Amniotic epithelial cell (primary cell): ENCODE measurements around the gene MYL12B.
"Not testable (repeated sequence)": the region's sequence is repeated elsewhere in the genome, so short reads cannot be mapped to it uniquely, and the experiment has no call there.

Experiments used
- DNase-seq: peaks from one replicate; pipeline ENCODE4 v3.0.0-alpha.2; 2010; ENCODE audit warnings: low read depth

The MYL12B gene

DNA sequence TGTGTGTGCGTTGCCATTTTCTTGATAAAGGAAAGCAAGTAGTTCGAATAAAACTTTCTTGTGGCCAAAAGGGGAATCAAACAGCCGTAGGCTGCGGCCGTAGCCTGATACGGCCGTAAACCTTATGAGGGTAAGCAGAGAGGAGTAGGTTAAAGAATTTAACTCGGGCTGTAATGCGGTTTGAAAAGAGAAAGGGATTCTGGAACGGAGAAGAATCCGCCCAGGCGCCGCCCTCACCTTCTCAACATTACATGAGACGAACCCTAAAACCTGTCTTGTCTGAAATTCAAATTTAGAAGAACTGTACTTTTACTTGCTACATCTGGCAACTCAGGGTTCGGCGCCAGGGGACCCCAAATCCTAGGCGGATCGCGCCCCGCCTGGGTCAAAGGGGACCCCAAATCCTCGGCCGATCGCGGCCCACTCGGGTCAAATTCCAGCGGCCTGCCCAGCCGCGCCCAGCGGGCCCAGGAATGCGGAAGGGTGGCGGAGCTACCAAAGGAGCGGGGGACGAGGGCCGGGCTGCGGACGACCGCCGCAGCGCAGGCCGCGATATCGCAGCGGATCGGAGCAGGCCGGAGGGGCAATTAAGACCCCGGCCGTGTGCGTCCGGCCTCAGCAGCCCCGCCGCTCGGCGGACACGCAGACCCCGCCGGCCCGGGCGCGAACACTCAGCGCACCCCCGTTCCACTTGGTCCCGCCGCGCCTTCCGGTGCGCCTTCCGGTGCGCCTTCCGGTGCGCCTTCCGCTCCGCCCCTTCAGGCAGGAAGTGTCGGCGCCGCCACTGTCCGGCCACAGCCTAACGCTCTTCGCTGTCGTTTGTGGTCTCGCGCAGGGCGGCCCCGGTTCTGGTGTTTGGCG is at the start of gene MYL12B:
MYL12B (plus strand) TSS at position 761 of the 861 bp plus-strand sequence. CDS start 10,766 bp downstream, outside the sequence.
- peak; percentile 72 for DNase-seq

DNA sequence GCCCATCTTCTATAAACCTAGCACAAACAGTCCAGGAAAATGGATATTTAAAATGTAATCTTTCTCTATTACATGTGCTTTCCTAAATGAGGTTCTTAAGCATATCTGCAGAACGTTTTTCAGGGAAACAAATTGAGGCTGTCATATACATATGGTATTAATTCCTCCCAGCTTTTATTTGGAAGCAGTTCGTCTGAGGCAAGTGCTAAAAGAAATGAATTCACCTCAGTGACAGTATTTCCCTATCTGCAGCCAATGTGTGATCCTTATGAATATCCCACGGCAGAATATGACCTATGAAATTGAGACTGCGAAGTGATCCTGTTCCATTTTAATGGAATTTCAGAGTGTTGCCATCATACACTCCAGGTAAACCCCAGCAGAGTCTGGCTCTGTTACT is 49.3 kb upstream of the MYL12B start:
- DNase-seq = no peak

DNA sequence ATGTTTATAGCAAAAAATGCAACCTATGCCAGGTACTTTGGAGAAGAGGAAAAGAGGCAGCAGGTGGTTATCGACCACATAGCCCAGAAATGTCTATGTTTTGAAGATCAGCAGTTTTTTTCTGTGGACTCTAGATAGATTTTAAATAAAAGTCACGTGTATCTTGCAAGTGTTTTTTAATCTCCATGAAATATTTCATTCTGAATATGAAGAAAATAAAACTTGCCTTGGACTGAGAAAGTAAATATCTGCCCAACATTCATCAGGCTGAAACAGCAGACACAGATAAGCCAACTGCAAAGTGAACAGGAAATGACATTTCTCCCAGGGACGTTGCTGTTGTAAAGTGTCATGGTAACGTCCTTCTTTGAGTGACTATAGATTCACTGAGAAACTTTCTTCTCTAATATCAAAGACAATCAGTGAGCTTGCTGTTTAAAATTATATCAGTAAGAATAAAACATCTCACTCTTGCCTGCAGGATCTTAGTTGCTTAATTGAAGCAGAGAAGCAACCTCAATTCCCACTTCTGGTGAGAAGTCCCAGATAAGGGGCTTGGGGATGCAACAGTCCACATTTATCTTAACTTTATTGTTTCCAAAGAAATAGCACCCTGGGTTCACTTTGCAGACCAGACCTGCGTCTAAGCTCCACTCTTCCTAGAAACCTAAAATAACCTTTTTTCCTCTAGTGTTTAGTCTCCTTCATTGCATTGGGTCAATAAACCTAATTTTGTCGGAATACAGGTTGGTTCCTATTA is 48.5 kb upstream of the MYL12B start:
- DNase-seq = peak; percentile 4

- DNase-seq = no peak
These were observed 46.9 kb upstream of the MYL12B start for GRCh38 chr18:3214855-3215637.

DNA sequence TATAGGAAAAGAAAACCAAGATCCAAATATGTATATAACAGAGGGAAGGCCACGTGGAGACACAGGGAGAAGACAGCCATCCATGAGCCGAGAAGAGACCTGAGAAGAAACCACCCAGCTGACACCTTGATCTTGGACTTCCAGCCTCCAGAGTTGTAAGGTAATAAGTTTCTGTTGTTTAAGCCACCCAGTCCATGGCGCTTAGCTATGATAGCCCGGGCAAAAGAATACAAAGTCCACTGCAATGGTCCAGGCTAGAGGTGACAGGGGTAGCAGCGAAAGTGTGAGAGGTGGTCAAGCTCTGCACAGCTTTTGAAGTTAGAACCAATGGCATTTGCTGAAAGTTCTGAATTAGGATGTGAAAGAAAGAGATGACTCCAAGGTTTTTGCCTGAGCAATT is 44.9 kb upstream of the MYL12B start:
- no peak for DNase-seq

GRCh38 chr18:3217948-3218647 is 43.8 kb upstream of the MYL12B start:
- DNase-seq = peak; percentile 18

DNA sequence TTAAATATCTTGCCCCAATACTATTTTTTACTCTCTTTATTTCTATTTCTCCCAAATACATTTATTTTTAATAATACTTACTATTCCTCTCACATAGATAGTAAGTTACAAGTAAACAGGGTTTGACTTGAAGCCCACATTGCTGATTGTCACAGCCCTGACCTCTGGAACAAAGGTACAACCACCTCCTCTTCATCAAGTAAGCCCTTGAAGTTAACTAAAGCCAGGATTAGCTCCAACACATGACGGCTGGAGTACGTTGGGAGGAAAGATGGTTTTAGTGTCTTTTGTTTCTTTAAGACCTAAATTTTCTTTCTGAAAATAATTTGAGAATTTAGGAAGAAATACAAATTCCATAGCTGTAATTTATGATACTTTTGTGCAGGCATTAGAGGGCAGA is 43.1 kb upstream of the MYL12B start:
- DNase-seq = no peak

DNA sequence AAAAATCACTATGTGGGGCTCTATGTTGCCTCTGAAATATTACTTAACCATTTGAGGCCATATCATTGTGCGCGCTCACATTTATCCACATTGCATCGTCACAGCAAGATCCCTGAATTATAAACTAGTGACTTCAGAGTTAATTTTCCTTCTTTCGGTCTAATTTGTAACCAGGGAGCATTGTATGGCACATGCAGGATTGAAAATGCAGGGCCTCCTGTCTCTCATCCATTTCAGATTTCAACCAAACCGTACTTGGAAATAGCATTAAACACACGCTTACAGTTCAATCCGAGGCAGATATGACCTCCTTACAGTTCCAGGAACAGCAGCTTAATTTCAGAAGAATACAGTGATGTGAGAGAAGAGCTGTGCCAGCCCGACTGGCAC is 42.7 kb upstream of the MYL12B start:
- DNase-seq = no peak

DNA sequence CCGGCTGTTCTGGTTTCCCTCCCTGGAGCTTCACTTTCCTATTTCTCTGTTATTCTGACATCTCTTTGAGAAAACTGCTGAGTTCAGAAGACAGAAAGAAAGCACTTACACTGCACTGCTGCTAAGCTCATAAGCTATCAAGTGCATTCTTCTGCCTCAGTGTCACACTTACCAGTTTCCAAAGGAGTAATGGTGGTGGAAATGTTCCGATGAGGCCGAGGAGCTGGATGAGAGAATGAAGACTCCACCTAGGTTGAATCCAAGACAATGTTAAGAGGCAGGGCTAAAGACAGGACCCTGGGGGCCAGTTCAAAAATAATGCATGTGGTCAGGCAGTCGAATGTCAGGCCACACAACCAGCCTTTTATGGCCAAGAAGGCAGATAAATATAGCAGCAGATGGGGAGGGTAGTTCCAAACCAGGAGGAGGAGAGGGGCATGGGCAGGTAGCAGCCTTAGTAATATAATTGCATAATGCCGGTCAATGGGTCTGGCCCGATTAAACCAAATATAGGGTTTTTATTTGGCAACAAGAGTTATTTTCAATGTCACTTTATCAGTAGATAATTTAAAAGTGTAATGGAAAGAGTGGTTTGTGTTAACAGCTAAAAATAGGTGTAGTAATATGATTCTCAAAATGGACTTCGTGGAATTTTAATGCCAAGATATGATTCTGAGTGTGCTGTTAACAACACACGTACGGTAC is 42.1 kb upstream of the MYL12B start, which contains the start of gene MYOM1:
MYOM1 (minus strand) TSS at position 338 of the 705 bp plus-strand sequence. CDS start 4,745 bp downstream, outside the sequence.
- peak; percentile 27 for DNase-seq

- DNase-seq = not testable (repeated sequence)
These were observed 41.1 kb upstream of the MYL12B start for GRCh38 chr18:3220868-3221267.

DNA sequence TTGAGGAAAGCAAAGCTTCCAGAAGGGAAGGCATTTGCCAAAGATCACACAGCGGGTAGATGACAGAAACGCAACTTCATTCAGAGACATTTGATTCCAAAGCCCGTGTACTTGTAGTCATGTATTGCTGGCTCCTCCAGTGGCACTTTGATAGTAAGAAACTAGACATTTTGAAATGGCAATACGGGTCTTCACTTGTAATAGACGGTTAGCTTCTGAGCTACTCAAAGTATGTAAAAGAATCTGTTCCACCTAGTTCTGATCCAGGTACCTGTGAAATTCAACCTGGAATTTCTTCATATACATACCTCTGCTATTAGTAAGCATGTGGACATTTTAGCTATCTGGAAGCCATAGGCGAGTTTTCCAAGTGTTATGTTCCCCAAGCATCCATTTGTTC is 40.4 kb upstream of the MYL12B start:
- no peak for DNase-seq

DNA sequence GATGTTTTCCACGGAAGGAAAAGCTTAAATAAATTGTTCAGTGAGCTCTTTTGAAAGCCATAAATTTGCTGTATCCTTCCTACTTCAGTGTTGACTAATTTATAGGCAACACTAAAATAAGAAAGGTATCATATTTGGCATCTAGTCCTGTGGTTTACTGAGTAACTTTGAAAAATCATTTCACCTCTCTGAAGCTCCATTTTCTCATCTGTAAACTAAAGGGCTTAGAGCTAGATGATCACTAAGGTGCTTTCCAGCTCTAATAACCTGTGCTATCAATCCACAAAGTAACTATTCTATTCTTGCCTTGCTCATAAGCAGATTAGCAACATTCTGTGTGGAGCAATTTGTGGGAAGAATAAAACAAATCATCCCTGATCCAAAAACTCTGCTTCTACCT is 38.6 kb upstream of the MYL12B start:
- no peak for DNase-seq

DNA sequence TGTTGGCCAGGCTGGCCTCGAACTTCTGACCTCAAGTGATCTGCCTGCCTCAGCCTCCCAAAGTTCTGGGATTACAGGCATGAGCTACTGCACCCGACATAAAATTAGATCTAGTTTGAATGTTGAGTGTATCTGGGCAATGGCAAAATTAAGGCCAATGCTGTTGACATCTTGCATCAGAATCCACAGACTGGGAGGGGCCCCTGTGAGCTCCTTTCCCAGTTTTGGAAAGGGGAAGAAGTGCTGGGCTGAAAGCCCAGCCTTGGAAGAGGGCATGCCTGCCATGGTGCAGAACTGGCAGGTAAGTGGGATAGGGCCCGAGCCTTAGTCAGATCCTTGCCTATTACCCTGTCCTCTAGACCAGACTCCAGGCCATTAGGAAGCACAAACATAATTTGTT is 37.7 kb upstream of the MYL12B start:
- no peak for DNase-seq

DNA sequence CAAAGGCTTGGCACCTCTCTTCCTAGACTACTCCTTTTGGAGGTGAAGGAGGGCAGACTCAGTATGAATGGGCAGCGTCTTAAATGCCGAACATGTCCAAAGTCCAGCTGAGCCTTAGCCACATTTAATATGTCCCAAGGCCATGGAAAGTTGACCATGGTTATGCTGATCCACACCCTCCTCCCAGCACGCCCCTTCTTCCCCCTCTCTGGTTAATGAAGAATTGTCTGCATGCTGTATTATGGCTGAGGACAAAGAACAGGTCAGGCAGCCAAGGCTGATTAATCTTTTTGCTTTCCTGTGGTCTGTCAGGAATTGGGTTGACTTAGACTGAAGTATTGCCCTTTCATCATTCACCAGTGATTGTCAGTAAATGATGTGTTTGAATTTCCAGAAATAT is 36.3 kb upstream of the MYL12B start:
- DNase-seq = no peak

- DNase-seq = no peak
These were observed 35.9 kb upstream of the MYL12B start for GRCh38 chr18:3226048-3226447.

GRCh38 chr18:3230401-3231334 is 31.3 kb upstream of the MYL12B start:
- DNase-seq = no peak

DNA sequence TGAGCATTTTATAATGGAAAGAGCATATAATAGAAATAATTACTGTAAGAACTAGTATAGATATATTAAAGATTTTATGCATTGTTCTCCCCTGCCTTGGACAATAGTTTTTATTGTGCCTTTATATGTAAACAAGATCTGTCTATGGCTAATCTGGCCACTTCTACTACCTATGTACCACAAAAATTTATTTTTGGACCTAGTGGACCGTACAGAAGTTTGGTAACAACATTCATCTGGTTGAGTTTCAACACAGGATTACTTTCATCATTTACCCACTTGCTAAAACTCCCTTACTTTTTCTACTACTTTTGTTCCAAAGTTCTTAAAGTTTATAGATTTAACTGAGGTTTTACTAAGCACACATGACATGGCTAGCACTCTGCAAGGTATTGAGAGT is 28.9 kb upstream of the MYL12B start:
- DNase-seq = no peak

DNA sequence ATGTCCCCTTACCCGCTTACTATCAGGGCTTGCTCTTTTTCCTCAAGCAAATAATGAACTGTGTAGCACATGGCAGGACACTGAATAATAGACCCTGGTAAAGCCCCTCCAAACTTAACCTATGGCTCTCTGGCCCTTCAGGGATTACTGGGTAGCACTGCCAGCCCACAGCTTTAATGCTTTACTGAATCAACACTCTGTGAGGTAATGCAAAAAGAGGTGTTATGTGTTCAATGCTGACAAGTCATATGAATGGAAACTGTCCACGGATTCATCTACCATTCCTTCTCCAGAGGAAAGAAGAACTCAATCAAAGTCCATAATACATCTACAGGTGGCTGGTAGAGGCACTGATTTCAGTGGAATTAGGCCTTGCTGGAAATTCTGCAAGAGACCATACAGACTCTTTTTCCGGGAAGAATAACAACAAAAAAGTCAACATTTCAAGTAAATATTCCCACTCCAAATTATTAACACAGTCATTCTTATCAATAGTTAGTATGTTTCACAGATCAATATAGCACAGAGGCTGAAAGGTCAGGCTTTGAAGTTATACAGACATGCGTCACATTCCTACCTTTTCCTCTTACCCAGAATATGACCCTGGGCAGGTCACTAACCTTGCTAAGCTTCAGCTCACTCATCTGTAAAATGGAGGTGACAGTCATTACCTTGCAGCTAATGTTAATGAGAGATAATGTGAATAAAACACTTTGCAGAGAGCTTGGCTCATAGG is 28.3 kb upstream of the MYL12B start:
- no peak for DNase-seq

GRCh38 chr18:3234457-3234856 is 27.5 kb upstream of the MYL12B start:
- no peak for DNase-seq
